Peyer's patch (tissue), 4 donors: ENCODE results near the gene MAP3K3. TPM values are rescaled to one million over a fixed set of nuclear protein-coding genes. Genes with fewer than 3 reads are reported as not detected.

Source experiments
- DNase-seq, 3 donors: peaks; one replicate each; pipeline ENCODE4 v3.0.0-alpha.2; 2017 to 2019
- H3K27ac ChIP-seq, 4 donors: fragments of 200-600 bp; sonication (generic); one replicate each; pipeline ENCODE4 v1.5.1; 2016 to 2019
- H3K27me3 ChIP-seq, 2 donors: fragments of 200-600 bp; sonication (generic); one replicate each; pipeline ENCODE4 v1.5.1; 2019
- H3K36me3 ChIP-seq, 3 donors: fragments of 200-600 bp; sonication (generic); one replicate each; pipeline ENCODE4 v1.5.1; 2016 to 2019
- H3K4me1 ChIP-seq, 4 donors: fragments of 200-600 bp; sonication (generic); one replicate each; pipeline ENCODE4 v1.5.1; 2016 to 2019
- H3K4me3 ChIP-seq, 4 donors: fragments of 200-600 bp; sonication (generic); 1 replicate in 3 of 4; 2 replicates in 1 of 4; pipeline ENCODE4 v1.5.1; 2016 to 2019; ENCODE audit warnings: mild to moderate bottlenecking in 1 of 4
- H3K9me3 ChIP-seq, 4 donors: fragments of 200-600 bp; sonication (generic); one replicate each; pipeline ENCODE4 v1.5.1; 2016 to 2019; ENCODE audit warnings: mild to moderate bottlenecking in 1 of 4
- POLR2A ChIP-seq, 2 donors: fragments of 450-650 bp; IDR thresholded peaks; one replicate each; pipeline ENCODE4 v1.5.1; 2017; ENCODE audit warnings: antibody characterized with exemption in 2 of 2, mild to moderate bottlenecking in 2 of 2, moderate library complexity in 2 of 2
- total RNA-seq, 4 donors: library from RNA; depleted of rRNA; stranded (reverse); fragments of >200 nt; gene quantifications; one replicate each; pipeline ENCODE4 v1.1.0, GENCODE V29; 2016
- TF ChIP-seq, protein P1 (sequence below), 6 experiments: fragments of 450-650 bp in 4 of 6; fragments of 200-600 bp in 2 of 6; sonication (generic) in 1 of 6; IDR thresholded peaks; one replicate each; pipeline ENCODE4 v1.5.1; 2017 to 2019; ENCODE audit warnings: antibody characterized with exemption in 6 of 6, mild to moderate bottlenecking in 3 of 6, moderate library complexity in 1 of 6

The MAP3K3 gene
- total RNA-seq, 4 donors from 2014 or later = 17.3 to 61.9 (median 39.2) TPM

- Histone ChIP-seq H3K9me3 (no peaks in the 10 kb centered on the region), H3K27ac (peak overlapping the region in 2 of 4 donors; percentile 5 to 100), H3K4me1 (peaks cover 0 to 26% (median 18%) of the 10 kb centered on the region in 4 donors), H3K36me3 (peaks cover 0 to 49% (median 0%) of the 10 kb centered on the region in 3 donors), H3K27me3 (no peaks in the 10 kb centered on the region), H3K4me3 (peak overlapping the region in 1 of 4 donors; percentile 20)
- peak in 1 of 3 donors; percentile 33 for DNase-seq
- no peak for TF ChIP-seq POLR2A (IDR thresholded peaks at IDR 0.05)
- TF ChIP-seq, protein P1, sequence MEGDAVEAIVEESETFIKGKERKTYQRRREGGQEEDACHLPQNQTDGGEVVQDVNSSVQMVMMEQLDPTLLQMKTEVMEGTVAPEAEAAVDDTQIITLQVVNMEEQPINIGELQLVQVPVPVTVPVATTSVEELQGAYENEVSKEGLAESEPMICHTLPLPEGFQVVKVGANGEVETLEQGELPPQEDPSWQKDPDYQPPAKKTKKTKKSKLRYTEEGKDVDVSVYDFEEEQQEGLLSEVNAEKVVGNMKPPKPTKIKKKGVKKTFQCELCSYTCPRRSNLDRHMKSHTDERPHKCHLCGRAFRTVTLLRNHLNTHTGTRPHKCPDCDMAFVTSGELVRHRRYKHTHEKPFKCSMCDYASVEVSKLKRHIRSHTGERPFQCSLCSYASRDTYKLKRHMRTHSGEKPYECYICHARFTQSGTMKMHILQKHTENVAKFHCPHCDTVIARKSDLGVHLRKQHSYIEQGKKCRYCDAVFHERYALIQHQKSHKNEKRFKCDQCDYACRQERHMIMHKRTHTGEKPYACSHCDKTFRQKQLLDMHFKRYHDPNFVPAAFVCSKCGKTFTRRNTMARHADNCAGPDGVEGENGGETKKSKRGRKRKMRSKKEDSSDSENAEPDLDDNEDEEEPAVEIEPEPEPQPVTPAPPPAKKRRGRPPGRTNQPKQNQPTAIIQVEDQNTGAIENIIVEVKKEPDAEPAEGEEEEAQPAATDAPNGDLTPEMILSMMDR (IDR thresholded peaks at IDR 0.05) = no peak
These were observed 72.2 kb downstream of the MAP3K3 start for GRCh38 chr17:63694229-63694949.

- TF ChIP-seq, protein P1 (IDR thresholded peaks at IDR 0.05) = no peak
- TF ChIP-seq POLR2A (IDR thresholded peaks at IDR 0.05) = no peak
- peaks cover 0 to 41% (median 0%) of the 10 kb centered on the region in 3 donors for H3K36me3 ChIP-seq
- DNase-seq = peak in 1 of 3 donors; percentile 35
These were observed 72.9 kb downstream of the MAP3K3 start for GRCh38 chr17:63694950-63695773.

GRCh38 chr17:63695889-63696288, 73.7 kb downstream of the MAP3K3 start:
- Histone ChIP-seq H3K9me3 (no peaks in the 10 kb centered on the region), H3K4me3 (no peak overlapping the region), H3K27me3 (no peaks in the 10 kb centered on the region), H3K36me3 (peaks cover 0 to 34% (median 0%) of the 10 kb centered on the region in 3 donors), H3K4me1 (peaks cover 0 to 28% (median 24%) of the 10 kb centered on the region in 4 donors), H3K27ac (peak overlapping the region in 2 of 4 donors; percentile 5 to 100)
- no peak for DNase-seq
- TF ChIP-seq, protein P1 (IDR thresholded peaks at IDR 0.05) = no peak
- no peak for TF ChIP-seq POLR2A (IDR thresholded peaks at IDR 0.05)

More at GRCh38 chr17:63694950-63695773, 72.9 kb downstream of the MAP3K3 start:
- H3K4me3 ChIP-seq = peak overlapping the region in 1 of 4 donors; percentile 20
- H3K27ac ChIP-seq = peak overlapping the region in 2 of 4 donors; percentile 5 to 100
- no peaks in the 10 kb centered on the region for H3K9me3 ChIP-seq
- peaks cover 0 to 26% (median 21%) of the 10 kb centered on the region in 4 donors for H3K4me1 ChIP-seq
- H3K27me3 ChIP-seq = no peaks in the 10 kb centered on the region

DNA sequence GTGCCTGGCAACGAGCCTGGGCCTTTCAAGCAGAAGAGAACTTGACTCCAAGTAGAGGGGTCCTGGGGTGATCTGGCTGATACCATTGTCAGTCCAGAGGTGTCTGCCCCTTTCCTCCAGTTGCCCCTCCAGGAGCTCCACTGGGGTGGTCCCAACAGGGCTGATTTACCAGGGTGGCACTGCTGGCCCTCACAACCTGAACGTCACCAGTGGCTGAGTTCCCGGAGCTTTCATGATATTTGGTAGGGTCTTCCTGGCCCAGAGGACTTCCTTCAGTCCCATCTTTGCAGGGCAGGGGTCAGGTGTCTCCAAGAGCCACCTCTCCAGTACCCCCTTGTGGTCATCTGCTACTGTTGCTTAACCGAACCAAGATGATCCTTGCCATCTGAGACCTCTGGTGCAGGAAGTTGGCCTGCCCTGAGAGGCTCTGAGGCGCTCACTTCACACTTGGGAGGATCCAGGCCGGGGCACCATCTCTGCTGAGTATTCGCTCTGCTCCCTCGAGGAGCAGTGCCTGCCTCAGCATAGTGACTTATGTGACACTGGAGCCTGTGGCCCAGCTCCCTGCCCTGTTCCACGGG, 74.3 kb downstream of the MAP3K3 start:
- peak in 2 of 3 donors; percentile 57 to 72 for DNase-seq
- TF ChIP-seq, protein P1 (IDR thresholded peaks at IDR 0.05) = peak; percentile 13 to 39 (median 32)
- no peak for TF ChIP-seq POLR2A (IDR thresholded peaks at IDR 0.05)
- no peaks in the 10 kb centered on the region for H3K9me3 ChIP-seq
- peak overlapping the region in 1 of 4 donors; percentile 92 for H3K4me3 ChIP-seq
- H3K4me1 ChIP-seq = peaks cover 0 to 34% (median 27%) of the 10 kb centered on the region in 4 donors
- H3K27me3 ChIP-seq = no peaks in the 10 kb centered on the region
- peaks cover 0 to 28% (median 0%) of the 10 kb centered on the region in 3 donors for H3K36me3 ChIP-seq
- H3K27ac ChIP-seq = peak overlapping the region; percentile 40 to 100 (median 94)
